HepG2 (cell line): Measurements from ENCODE around the gene TMCC1. TPM values are rescaled to one million over a fixed set of nuclear protein-coding genes. Genes with fewer than 3 reads are reported as not detected.

Experiments used
- FLYWCH1 ChIP-seq: sonication (generic); formaldehyde crosslinking; IDR thresholded peaks from 2 replicates; pipeline ENCODE4 v1.8.1; 2023; ENCODE audit warnings: mild to moderate bottlenecking, missing genetic modification reagents
- HNRNPLL ChIP-seq: fragments of 200-400 bp; formaldehyde crosslinking; IDR thresholded peaks from 2 replicates; pipeline ENCODE4 v1.6.1; 2017; ENCODE audit warnings: mild to moderate bottlenecking, low read depth, low read length; ENCODE audit not compliant: poor library complexity, severe bottlenecking
- MAZ ChIP-seq, 2 experiments: sonication (generic) in 1 of 2; formaldehyde crosslinking in 1 of 2; IDR thresholded peaks; 2 replicates each; pipeline versions ENCODE4 v1.5.0 to v1.6.1; 2012 to 2020; ENCODE audit warnings: low read depth in 2 of 2, mild to moderate bottlenecking in 2 of 2, borderline replicate concordance in 1 of 2, improper control_type of control experiment in 1 of 2, low read length in 1 of 2, missing genetic modification reagents in 1 of 2, moderate library complexity in 1 of 2
- NR2F2 ChIP-seq: IDR thresholded peaks from 2 replicates; pipeline ENCODE4 v1.6.1; 2012; ENCODE audit warnings: low read depth, inconsistent platforms, borderline replicate concordance
- ONECUT2 ChIP-seq: sonication (generic); formaldehyde crosslinking; IDR thresholded peaks from 2 replicates; pipeline ENCODE4 v1.4.0; 2020; ENCODE audit warnings: missing genetic modification reagents
- SRSF9 ChIP-seq: fragments of 200-400 bp; formaldehyde crosslinking; IDR thresholded peaks from 2 replicates; pipeline ENCODE4 v1.6.1; 2018; ENCODE audit warnings: borderline replicate concordance, mild to moderate bottlenecking, low read depth, low read length; ENCODE audit not compliant: insufficient read depth, poor library complexity, severe bottlenecking
- TP53 ChIP-seq: sonication (generic); formaldehyde crosslinking; conservative IDR thresholded peaks from 2 replicates; pipeline ENCODE4 v1.4.0; 2020; ENCODE audit warnings: missing genetic modification reagents
- U2AF2 ChIP-seq: fragments of 200-400 bp; formaldehyde crosslinking; IDR thresholded peaks from 2 replicates; pipeline ENCODE4 v1.6.1; 2017; ENCODE audit warnings: low read depth, mild to moderate bottlenecking, low read length
- ZBTB1 ChIP-seq: sonication (generic); formaldehyde crosslinking; IDR thresholded peaks from 2 replicates; pipeline ENCODE4 v1.4.0; 2020; ENCODE audit warnings: missing genetic modification reagents, borderline replicate concordance
- ZKSCAN8 ChIP-seq: IDR thresholded peaks from 2 replicates; pipeline ENCODE4 v1.6.1; 2016; ENCODE audit warnings: borderline replicate concordance, missing genetic modification reagents, missing compliant biosample characterization
- ZNF143 ChIP-seq: sonication (generic); formaldehyde crosslinking; IDR thresholded peaks from 2 replicates; pipeline ENCODE4 v1.4.0; 2020; ENCODE audit warnings: missing genetic modification reagents
- ZNF260 ChIP-seq: sonication (generic); formaldehyde crosslinking; IDR thresholded peaks from 2 replicates; pipeline ENCODE4 v1.4.0; 2020; ENCODE audit warnings: missing genetic modification reagents, low read depth, mild to moderate bottlenecking, borderline replicate concordance
- ZNF274 ChIP-seq: sonication (generic); formaldehyde crosslinking; IDR thresholded peaks from 2 replicates; pipeline ENCODE4 v1.5.1; 2020; ENCODE audit warnings: mild to moderate bottlenecking, missing genetic modification reagents
- polyA plus RNA-seq, 8 experiments: library from polyadenylated mRNA; depleted of rRNA in 3 of 8; stranded (reverse) in 7 of 8; unstranded in 1 of 8; fragments of >200 nt; fragmentation: Illumina TruSeq in 4 of 8; extraction: Trizol in 4 of 8; gene quantifications; 2 replicates each; pipeline versions ENCODE4 v1.2.1 to v1.2.3, GENCODE V29; 2011 to 2016; ENCODE audit warnings: low read depth in 4 of 8, missing spikeins in 1 of 8, mixed read lengths in 1 of 8; ENCODE audit not compliant: insufficient read depth in 1 of 8
- total RNA-seq, 5 experiments: library from RNA; depleted of rRNA; stranded (reverse); fragments of >200 nt; fragmentation: Illumina TruSeq; extraction: Trizol; gene quantifications; 2 replicates each; pipeline ENCODE4 v1.2.3, GENCODE V29; 2016; ENCODE audit warnings: low read depth in 1 of 5
- TF ChIP-seq, protein P1 (sequence below): IDR thresholded peaks from 2 replicates; pipeline ENCODE4 v1.6.1; 2016; ENCODE audit warnings: mild to moderate bottlenecking, missing biosample characterization, missing genetic modification reagents
- TF ChIP-seq, protein P2 (sequence below): sonication (generic); formaldehyde crosslinking; IDR thresholded peaks from 2 replicates; pipeline ENCODE4 v1.5.0; 2020; ENCODE audit warnings: missing genetic modification reagents, mild to moderate bottlenecking, borderline replicate concordance
- TF ChIP-seq, protein P3 (sequence below): sonication (generic); formaldehyde crosslinking; IDR thresholded peaks from 2 replicates; pipeline ENCODE4 v1.8.1; 2022; ENCODE audit warnings: mild to moderate bottlenecking, missing genetic modification reagents
- TF ChIP-seq, protein P4 (sequence below): sonication (generic); formaldehyde crosslinking; IDR thresholded peaks from 2 replicates; pipeline ENCODE4 v1.4.0; 2020; ENCODE audit warnings: missing genetic modification reagents
- TF ChIP-seq, protein P5 (sequence below): sonication (generic); formaldehyde crosslinking; IDR thresholded peaks from 2 replicates; pipeline ENCODE4 v1.5.0; 2020; ENCODE audit warnings: mild to moderate bottlenecking, missing genetic modification reagents
- TF ChIP-seq, protein P6 (sequence below), 2 experiments: fragments of 450-650 bp in 1 of 2; sonication (generic) in 1 of 2; formaldehyde crosslinking; IDR thresholded peaks; 2 replicates each; pipeline versions ENCODE4 v1.5.0 to v1.8.0; 2020 to 2022; ENCODE audit warnings: mild to moderate bottlenecking in 1 of 2, missing genetic modification reagents in 1 of 2

The TMCC1 gene
- total and polyA plus RNA-seq, 2 of the 13 experiments (the other 11 are each of a cell fraction or from before 2014, with no cell fraction given), result 12.1 to 264 TPM

DNA sequence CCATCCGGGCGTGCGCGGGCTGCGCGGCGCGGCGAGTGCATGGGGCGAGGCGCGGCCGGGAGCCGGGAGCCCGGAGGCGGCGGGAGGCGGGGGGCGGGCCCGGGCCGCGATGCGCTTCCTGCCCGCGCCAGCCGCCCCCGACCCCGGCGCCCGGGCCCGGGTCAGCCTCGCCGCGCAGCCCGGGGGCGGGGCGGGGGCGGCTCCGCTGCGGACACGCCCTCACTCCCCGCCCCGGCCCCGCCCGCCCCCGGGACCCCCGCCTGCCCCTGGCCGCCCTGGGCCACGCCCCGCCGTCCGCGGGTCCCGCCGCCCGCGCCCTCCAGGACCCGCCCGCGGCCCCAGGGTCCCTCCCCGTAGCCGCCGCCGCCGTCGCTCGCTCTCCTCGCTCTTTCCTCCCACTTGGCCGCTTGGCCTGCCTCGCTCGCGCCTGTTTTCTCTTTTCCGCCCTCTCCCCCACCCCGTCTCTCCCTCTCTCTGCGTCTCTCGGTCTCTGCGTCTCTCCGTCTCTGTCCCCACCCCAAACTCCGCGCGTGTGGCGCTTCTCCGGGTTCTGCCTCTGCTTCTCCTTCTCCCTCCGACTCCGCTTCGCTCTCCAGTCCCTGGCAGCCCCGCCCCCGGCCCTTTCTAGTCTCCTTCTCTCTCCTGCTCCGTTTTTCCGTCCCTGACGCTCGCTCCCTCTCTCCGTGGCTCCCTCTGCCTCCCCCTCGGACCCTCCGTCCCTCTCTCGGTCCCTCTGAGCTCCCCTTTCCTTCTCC, 286.7 kb downstream of the TMCC1 start, which contains the start of gene PLXND1 (continued):
- TF ChIP-seq HNRNPLL (peak; percentile 34), ZNF274 (no peak), FLYWCH1 (CRISPR knock-in tag) (no peak), ZNF143 (CRISPR knock-in tag) (no peak), ONECUT2 (no peak), MAZ (IDR thresholded peaks at IDR 0.05; ENCODE audit: borderline replicate concordance, low read depth, low read length) (no peak), MAZ (CRISPR knock-in tag; IDR thresholded peaks at IDR 0.05; ENCODE audit: low read depth) (0 out of 2 replicates have a peak, but pooled peaks have one; percentile 27), NR2F2 (no peak), ZKSCAN8 (CRISPR knock-in tag) (no peak), TP53 (CRISPR knock-in tag) (no peak), SRSF9 (no peak), ZBTB1 (CRISPR knock-in tag) (no peak), ZNF260 (CRISPR knock-in tag) (no peak), U2AF2 (no peak)
- TF ChIP-seq, protein P1, sequence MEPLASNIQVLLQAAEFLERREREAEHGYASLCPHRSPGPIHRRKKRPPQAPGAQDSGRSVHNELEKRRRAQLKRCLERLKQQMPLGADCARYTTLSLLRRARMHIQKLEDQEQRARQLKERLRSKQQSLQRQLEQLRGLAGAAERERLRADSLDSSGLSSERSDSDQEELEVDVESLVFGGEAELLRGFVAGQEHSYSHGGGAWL (CRISPR knock-in tag), result no peak
- TF ChIP-seq, protein P2, sequence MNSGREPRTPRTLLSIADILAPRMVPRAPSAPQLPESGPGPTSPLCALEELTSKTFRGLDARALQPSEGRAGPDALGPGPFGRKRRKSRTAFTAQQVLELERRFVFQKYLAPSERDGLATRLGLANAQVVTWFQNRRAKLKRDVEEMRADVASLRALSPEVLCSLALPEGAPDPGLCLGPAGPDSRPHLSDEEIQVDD (CRISPR knock-in tag), result no peak
- TF ChIP-seq, protein P3, sequence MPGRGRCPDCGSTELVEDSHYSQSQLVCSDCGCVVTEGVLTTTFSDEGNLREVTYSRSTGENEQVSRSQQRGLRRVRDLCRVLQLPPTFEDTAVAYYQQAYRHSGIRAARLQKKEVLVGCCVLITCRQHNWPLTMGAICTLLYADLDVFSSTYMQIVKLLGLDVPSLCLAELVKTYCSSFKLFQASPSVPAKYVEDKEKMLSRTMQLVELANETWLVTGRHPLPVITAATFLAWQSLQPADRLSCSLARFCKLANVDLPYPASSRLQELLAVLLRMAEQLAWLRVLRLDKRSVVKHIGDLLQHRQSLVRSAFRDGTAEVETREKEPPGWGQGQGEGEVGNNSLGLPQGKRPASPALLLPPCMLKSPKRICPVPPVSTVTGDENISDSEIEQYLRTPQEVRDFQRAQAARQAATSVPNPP, result no peak
- TF ChIP-seq, protein P4, sequence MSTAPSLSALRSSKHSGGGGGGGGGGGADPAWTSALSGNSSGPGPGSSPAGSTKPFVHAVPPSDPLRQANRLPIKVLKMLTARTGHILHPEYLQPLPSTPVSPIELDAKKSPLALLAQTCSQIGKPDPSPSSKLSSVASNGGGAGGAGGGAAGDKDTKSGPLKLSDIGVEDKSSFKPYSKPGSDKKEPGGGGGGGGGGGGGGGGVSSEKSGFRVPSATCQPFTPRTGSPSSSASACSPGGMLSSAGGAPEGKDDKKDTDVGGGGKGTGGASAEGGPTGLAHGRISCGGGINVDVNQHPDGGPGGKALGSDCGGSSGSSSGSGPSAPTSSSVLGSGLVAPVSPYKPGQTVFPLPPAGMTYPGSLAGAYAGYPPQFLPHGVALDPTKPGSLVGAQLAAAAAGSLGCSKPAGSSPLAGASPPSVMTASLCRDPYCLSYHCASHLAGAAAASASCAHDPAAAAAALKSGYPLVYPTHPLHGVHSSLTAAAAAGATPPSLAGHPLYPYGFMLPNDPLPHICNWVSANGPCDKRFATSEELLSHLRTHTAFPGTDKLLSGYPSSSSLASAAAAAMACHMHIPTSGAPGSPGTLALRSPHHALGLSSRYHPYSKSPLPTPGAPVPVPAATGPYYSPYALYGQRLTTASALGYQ (CRISPR knock-in tag), result no peak
- TF ChIP-seq, protein P5, sequence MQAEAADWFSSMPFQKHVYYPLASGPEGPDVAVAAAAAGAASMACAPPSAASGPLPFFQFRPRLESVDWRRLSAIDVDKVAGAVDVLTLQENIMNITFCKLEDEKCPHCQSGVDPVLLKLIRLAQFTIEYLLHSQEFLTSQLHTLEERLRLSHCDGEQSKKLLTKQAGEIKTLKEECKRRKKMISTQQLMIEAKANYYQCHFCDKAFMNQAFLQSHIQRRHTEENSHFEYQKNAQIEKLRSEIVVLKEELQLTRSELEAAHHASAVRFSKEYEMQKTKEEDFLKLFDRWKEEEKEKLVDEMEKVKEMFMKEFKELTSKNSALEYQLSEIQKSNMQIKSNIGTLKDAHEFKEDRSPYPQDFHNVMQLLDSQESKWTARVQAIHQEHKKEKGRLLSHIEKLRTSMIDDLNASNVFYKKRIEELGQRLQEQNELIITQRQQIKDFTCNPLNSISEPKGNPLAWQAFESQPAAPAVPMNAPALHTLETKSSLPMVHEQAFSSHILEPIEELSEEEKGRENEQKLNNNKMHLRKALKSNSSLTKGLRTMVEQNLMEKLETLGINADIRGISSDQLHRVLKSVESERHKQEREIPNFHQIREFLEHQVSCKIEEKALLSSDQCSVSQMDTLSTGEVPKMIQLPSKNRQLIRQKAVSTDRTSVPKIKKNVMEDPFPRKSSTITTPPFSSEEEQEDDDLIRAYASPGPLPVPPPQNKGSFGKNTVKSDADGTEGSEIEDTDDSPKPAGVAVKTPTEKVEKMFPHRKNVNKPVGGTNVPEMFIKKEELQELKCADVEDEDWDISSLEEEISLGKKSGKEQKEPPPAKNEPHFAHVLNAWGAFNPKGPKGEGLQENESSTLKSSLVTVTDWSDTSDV (CRISPR knock-in tag), result no peak
- TF ChIP-seq, protein P6, sequence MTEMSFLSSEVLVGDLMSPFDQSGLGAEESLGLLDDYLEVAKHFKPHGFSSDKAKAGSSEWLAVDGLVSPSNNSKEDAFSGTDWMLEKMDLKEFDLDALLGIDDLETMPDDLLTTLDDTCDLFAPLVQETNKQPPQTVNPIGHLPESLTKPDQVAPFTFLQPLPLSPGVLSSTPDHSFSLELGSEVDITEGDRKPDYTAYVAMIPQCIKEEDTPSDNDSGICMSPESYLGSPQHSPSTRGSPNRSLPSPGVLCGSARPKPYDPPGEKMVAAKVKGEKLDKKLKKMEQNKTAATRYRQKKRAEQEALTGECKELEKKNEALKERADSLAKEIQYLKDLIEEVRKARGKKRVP (CRISPR knock-in tag; IDR thresholded peaks at IDR 0.05), result no peak
